GM12891 (cell line): ENCODE measurements around the gene CROCC2.
A peak's percentile ranks its signal among the peaks of the same experiment; 100 is the strongest.

ENCODE experiments used
- DNase-seq: peaks from one replicate; pipeline ENCODE4 v3.0.0; 2011; ENCODE audit warnings: low spot score; ENCODE audit not compliant: insufficient read length
- FAIRE-seq: peaks from 2 replicates; lab custom pipeline; 2011; peaks lifted over from hg19 to GRCh38; lab: Jason Lieb, UNC
- PAX5 ChIP-seq: IDR thresholded peaks from 2 replicates; pipeline ENCODE4 v1.6.1; 2011; ENCODE audit warnings: low read length, moderate library complexity, mild to moderate bottlenecking; ENCODE audit not compliant: insufficient read depth, severe bottlenecking
- POLR2A ChIP-seq: IDR thresholded peaks from 2 replicates; pipeline ENCODE4 v1.6.1; 2011; ENCODE audit warnings: low read depth, low read length, control low read depth
- POLR2AphosphoS5 ChIP-seq: IDR thresholded peaks from 2 replicates; pipeline ENCODE4 v1.6.1; 2011; ENCODE audit warnings: low read depth, low read length, control low read depth
- POU2F2 ChIP-seq: IDR thresholded peaks from 2 replicates; pipeline ENCODE4 v1.6.1; 2011; ENCODE audit warnings: low read depth, mild to moderate bottlenecking, control low read depth, low read length, moderate library complexity
- SPI1 ChIP-seq: IDR thresholded peaks from 2 replicates; pipeline ENCODE4 v1.6.1; 2011; ENCODE audit warnings: low read depth, low read length, control low read depth
- TAF1 ChIP-seq: IDR thresholded peaks from 2 replicates; pipeline ENCODE4 v1.6.1; 2011; ENCODE audit warnings: low read depth, low read length, control low read depth

The CROCC2 gene

GRCh38 chr2:240869109-240869955 lies 36.8 kb upstream of the CROCC2 start:
- DNase-seq (no peak), FAIRE-seq (no peak)
- TF ChIP-seq POU2F2 (no peak), POLR2A (no peak), PAX5 (no peak), TAF1 (no peak), SPI1 (no peak), POLR2AphosphoS5 (no peak)

- FAIRE-seq: no peak
- no peak for TF ChIP-seq SPI1
- TF ChIP-seq PAX5: no peak
- TF ChIP-seq TAF1: no peak
- no peak for TF ChIP-seq POLR2A
- no peak for TF ChIP-seq POU2F2
- no peak for TF ChIP-seq POLR2AphosphoS5
- DNase-seq: no peak
Measured at GRCh38 chr2:240869956-240870875, 35.9 kb upstream of the CROCC2 start.

- no peak for TF ChIP-seq POU2F2
- no peak for TF ChIP-seq TAF1
- no peak for TF ChIP-seq POLR2A
- no peak for TF ChIP-seq PAX5
- no peak for TF ChIP-seq POLR2AphosphoS5
- no peak for TF ChIP-seq SPI1
- FAIRE-seq (no peak), DNase-seq (no peak)
Measured at GRCh38 chr2:240871071-240871958, 34.8 kb upstream of the CROCC2 start.

- peak; percentile 23 for FAIRE-seq
- DNase-seq: no peak
- TF ChIP-seq POLR2AphosphoS5 (no peak), SPI1 (no peak), PAX5 (no peak), POLR2A (no peak), POU2F2 (no peak), TAF1 (no peak)
Measured at GRCh38 chr2:240872317-240873097, 33.6 kb upstream of the CROCC2 start.

- no peak for FAIRE-seq
- TF ChIP-seq POLR2AphosphoS5 (no peak), POU2F2 (no peak)
- DNase-seq: no peak
Measured at GRCh38 chr2:240873098-240873788, 32.9 kb upstream of the CROCC2 start.

GRCh38 chr2:240873805-240874714 lies 32.1 kb upstream of the CROCC2 start:
- DNase-seq (no peak), FAIRE-seq (no peak)

GRCh38 chr2:240874715-240875227 lies 31.4 kb upstream of the CROCC2 start:
- DNase-seq: no peak
- TF ChIP-seq POU2F2 (no peak), POLR2A (no peak), SPI1 (no peak), PAX5 (no peak), TAF1 (no peak), POLR2AphosphoS5 (no peak)
- FAIRE-seq: no peak

More at GRCh38 chr2:240873805-240874714, 32.1 kb upstream of the CROCC2 start:
- TF ChIP-seq TAF1: no peak
- TF ChIP-seq PAX5: no peak
- TF ChIP-seq POLR2A: no peak
- no peak for TF ChIP-seq POLR2AphosphoS5
- TF ChIP-seq POU2F2: no peak
- TF ChIP-seq SPI1: no peak
